GM23338 (cell line): ENCODE results near the gene NHS. TPM values are rescaled to one million over a fixed set of nuclear protein-coding genes. Genes with fewer than 3 reads are reported as not detected.

Source experiments
- ATAC-seq: fragments of 200-7000 bp; cut with Tn5 transposase; 3 replicates; pipeline ENCODE4 v1.9.1; 2020
- DNase-seq: peaks from one replicate; pipeline ENCODE4 v3.0.0-alpha.2; 2015; ENCODE audit warnings: low spot score
- H2AFZ ChIP-seq: fragments of 200-600 bp; sonication (generic); 2 replicates; pipeline ENCODE4 v1.8.0; 2016; ENCODE audit warnings: antibody characterized with exemption, mild to moderate bottlenecking, moderate library complexity
- H3F3A ChIP-seq: fragments of 200-600 bp; sonication (generic); replicated peaks from 2 replicates; pipeline ENCODE4 v1.8.0; 2017; ENCODE audit warnings: antibody characterized with exemption, mixed run types, low read depth
- H3K27ac ChIP-seq: fragments of 200-600 bp; sonication (generic); 2 replicates; pipeline ENCODE4 v1.6.1; 2016; ENCODE audit warnings: low read depth
- H3K27me3 ChIP-seq: fragments of 200-600 bp; sonication (generic); 2 replicates; pipeline ENCODE4 v1.8.0; 2016; ENCODE audit warnings: mild to moderate bottlenecking, mixed run types, moderate library complexity; ENCODE audit not compliant: insufficient read depth
- H3K36me3 ChIP-seq: fragments of 200-600 bp; sonication (generic); 2 replicates; pipeline ENCODE4 v1.8.0; 2016; ENCODE audit warnings: mild to moderate bottlenecking; ENCODE audit not compliant: insufficient read depth
- H3K4me1 ChIP-seq: fragments of 200-600 bp; sonication (generic); 2 replicates; pipeline ENCODE4 v1.8.0; 2016; ENCODE audit warnings: mild to moderate bottlenecking, moderate library complexity; ENCODE audit not compliant: insufficient read depth
- H3K4me2 ChIP-seq: fragments of 200-600 bp; sonication (generic); 2 replicates; pipeline ENCODE4 v1.7.1; 2017; ENCODE audit warnings: mixed run types
- H3K4me3 ChIP-seq: fragments of 200-600 bp; sonication (generic); 2 replicates; pipeline ENCODE4 v1.6.1; 2016; ENCODE audit warnings: mixed run types
- H3K79me2 ChIP-seq: fragments of 200-600 bp; sonication (generic); replicated peaks from 2 replicates; pipeline ENCODE4 v1.8.0; 2017; ENCODE audit warnings: mild to moderate bottlenecking; ENCODE audit not compliant: insufficient read depth
- H3K9me2 ChIP-seq: fragments of 200-600 bp; sonication (generic); 2 replicates; pipeline ENCODE4 v1.8.0; 2017; ENCODE audit not compliant: insufficient read depth
- H4K20me1 ChIP-seq: fragments of 200-600 bp; sonication (generic); replicated peaks from 2 replicates; pipeline ENCODE4 v1.8.0; 2017; ENCODE audit warnings: mild to moderate bottlenecking; ENCODE audit not compliant: insufficient read depth
- H3K27ac Mint-ChIP-seq: 2 replicates; pipeline ENCODE4 v1.8.0; 2020; ENCODE audit warnings: inconsistent platforms, mild to moderate bottlenecking, moderate library complexity, mixed read lengths
- H3K27me3 Mint-ChIP-seq: 3 replicates; pipeline ENCODE4 v1.8.0; 2022; ENCODE audit warnings: low read depth, mild to moderate bottlenecking, moderate library complexity, mixed read lengths, inconsistent platforms; ENCODE audit not compliant: insufficient read depth, poor library complexity
- H3K36me3 Mint-ChIP-seq: 3 replicates; pipeline ENCODE4 v1.8.0; 2021; ENCODE audit warnings: low read depth, mild to moderate bottlenecking, inconsistent platforms, moderate library complexity, mixed read lengths
- H3K4me1 Mint-ChIP-seq: 3 replicates; pipeline ENCODE4 v1.8.0; 2020; ENCODE audit warnings: mild to moderate bottlenecking, inconsistent platforms, mixed read lengths
- H3K4me3 Mint-ChIP-seq: 3 replicates; pipeline ENCODE4 v1.8.0; 2021; ENCODE audit warnings: moderate library complexity, mild to moderate bottlenecking, inconsistent platforms, mixed read lengths
- H3K9me3 Mint-ChIP-seq: 3 replicates; pipeline ENCODE4 v1.8.0; 2020; ENCODE audit warnings: moderate library complexity, mild to moderate bottlenecking, inconsistent platforms, mixed read lengths
- CREB1 ChIP-seq: fragments of 250-450 bp; sonication (Bioruptor Pico); IDR thresholded peaks from 2 replicates; pipeline ENCODE4 v1.5.0; 2020; ENCODE audit warnings: low read depth, mild to moderate bottlenecking, moderate library complexity
- EZH2 ChIP-seq: fragments of 200-600 bp; sonication (generic); IDR thresholded peaks from one replicate; pipeline ENCODE4 v1.8.0; 2017; ENCODE audit warnings: antibody characterized with exemption, mild to moderate bottlenecking, low read depth; ENCODE audit not compliant: unreplicated experiment
- EZH2phosphoT487 ChIP-seq: fragments of 200-600 bp; sonication (generic); IDR thresholded peaks from one replicate; pipeline ENCODE4 v1.8.1; 2018; ENCODE audit warnings: antibody characterized with exemption; ENCODE audit not compliant: unreplicated experiment
- JUNB ChIP-seq: IDR thresholded peaks from one replicate; pipeline ENCODE4 v1.6.1; 2016; ENCODE audit warnings: antibody characterized with exemption; ENCODE audit not compliant: unreplicated experiment
- NANOG ChIP-seq: IDR thresholded peaks from 2 replicates; pipeline ENCODE4 v1.6.1; 2016; ENCODE audit warnings: antibody characterized with exemption, borderline replicate concordance
- POLR2AphosphoS5 ChIP-seq: IDR thresholded peaks from 2 replicates; pipeline ENCODE4 v1.6.1; 2016; ENCODE audit warnings: antibody characterized with exemption, low read depth
- STAT1 ChIP-seq: IDR thresholded peaks from one replicate; pipeline ENCODE4 v1.6.1; 2016; ENCODE audit warnings: antibody characterized with exemption; ENCODE audit not compliant: unreplicated experiment
- ZNF114 ChIP-seq: fragments of 250-450 bp; sonication (Bioruptor Pico); IDR thresholded peaks from 2 replicates; pipeline ENCODE4 v1.5.0; 2020; ENCODE audit warnings: mild to moderate bottlenecking, moderate library complexity
- ZNF331 ChIP-seq: fragments of 250-450 bp; sonication (Bioruptor Pico); IDR thresholded peaks from 2 replicates; pipeline ENCODE4 v1.5.0; 2020; ENCODE audit warnings: low read depth, mild to moderate bottlenecking, moderate library complexity
- polyA plus RNA-seq: library from polyadenylated mRNA; unstranded; fragments of >200 nt; fragmentation: Nextera tagmentation; extraction: Ambion mirVana; gene quantifications from 2 replicates; pipeline ENCODE4 v1.2.1, GENCODE V29; 2016
- total RNA-seq: library from RNA; depleted of rRNA; stranded (reverse); fragments of >200 nt; shearing (Covaris generic); gene quantifications from 2 replicates; pipeline ENCODE4 v1.2.3, GENCODE V29; 2014
- TF ChIP-seq, protein P1 (sequence below): IDR thresholded peaks from one replicate; pipeline ENCODE4 v1.6.1; 2018; ENCODE audit warnings: antibody characterized with exemption; ENCODE audit not compliant: unreplicated experiment
- TF ChIP-seq, protein P2 (sequence below): IDR thresholded peaks from 2 replicates; pipeline ENCODE4 v1.6.1; 2016; ENCODE audit warnings: antibody characterized with exemption
- TF ChIP-seq, protein P3 (sequence below), 2 experiments: fragments of 200-600 bp in 1 of 2; sonication (generic) in 1 of 2; conservative IDR thresholded peaks; 2 replicates each; pipeline versions ENCODE4 v1.5.1 to v1.6.1; 2016 to 2017; ENCODE audit warnings: antibody characterized with exemption in 2 of 2, low read depth in 2 of 2, mild to moderate bottlenecking in 2 of 2, moderate library complexity in 1 of 2

NHS gene
- total and polyA plus RNA-seq, 2 experiments from 2014 or later: 1.8 to 8.2 TPM

DNA sequence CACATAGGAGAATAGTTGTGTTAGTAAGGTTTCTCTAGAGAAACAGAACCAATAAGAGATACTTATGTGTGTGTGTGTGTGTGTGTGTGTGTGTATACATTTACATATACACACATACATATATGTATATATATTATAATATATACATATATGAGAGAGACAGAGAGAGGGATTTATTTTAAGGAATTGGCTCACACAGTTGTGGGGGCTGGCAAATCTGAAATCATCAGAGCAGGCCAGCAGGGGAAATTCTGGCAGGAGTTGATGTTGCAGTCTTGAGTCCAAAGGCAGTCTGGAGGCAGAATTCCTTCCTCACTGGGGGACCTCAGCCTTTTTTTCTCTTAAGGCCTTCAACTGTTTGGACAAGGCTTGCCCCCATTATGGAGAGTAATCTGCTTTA lies 38.6 kb upstream of the NHS start (continued):
- TF ChIP-seq, protein P1, sequence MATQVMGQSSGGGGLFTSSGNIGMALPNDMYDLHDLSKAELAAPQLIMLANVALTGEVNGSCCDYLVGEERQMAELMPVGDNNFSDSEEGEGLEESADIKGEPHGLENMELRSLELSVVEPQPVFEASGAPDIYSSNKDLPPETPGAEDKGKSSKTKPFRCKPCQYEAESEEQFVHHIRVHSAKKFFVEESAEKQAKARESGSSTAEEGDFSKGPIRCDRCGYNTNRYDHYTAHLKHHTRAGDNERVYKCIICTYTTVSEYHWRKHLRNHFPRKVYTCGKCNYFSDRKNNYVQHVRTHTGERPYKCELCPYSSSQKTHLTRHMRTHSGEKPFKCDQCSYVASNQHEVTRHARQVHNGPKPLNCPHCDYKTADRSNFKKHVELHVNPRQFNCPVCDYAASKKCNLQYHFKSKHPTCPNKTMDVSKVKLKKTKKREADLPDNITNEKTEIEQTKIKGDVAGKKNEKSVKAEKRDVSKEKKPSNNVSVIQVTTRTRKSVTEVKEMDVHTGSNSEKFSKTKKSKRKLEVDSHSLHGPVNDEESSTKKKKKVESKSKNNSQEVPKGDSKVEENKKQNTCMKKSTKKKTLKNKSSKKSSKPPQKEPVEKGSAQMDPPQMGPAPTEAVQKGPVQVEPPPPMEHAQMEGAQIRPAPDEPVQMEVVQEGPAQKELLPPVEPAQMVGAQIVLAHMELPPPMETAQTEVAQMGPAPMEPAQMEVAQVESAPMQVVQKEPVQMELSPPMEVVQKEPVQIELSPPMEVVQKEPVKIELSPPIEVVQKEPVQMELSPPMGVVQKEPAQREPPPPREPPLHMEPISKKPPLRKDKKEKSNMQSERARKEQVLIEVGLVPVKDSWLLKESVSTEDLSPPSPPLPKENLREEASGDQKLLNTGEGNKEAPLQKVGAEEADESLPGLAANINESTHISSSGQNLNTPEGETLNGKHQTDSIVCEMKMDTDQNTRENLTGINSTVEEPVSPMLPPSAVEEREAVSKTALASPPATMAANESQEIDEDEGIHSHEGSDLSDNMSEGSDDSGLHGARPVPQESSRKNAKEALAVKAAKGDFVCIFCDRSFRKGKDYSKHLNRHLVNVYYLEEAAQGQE: no peak
- no peak for TF ChIP-seq JUNB
- TF ChIP-seq STAT1: no peak
- TF ChIP-seq ZNF331 (CRISPR knock-in tag): no peak
- no peak for TF ChIP-seq NANOG
- TF ChIP-seq EZH2: no peak
- no peak for TF ChIP-seq CREB1 (CRISPR knock-in tag)
- no peak for TF ChIP-seq EZH2phosphoT487
- TF ChIP-seq, protein P2, sequence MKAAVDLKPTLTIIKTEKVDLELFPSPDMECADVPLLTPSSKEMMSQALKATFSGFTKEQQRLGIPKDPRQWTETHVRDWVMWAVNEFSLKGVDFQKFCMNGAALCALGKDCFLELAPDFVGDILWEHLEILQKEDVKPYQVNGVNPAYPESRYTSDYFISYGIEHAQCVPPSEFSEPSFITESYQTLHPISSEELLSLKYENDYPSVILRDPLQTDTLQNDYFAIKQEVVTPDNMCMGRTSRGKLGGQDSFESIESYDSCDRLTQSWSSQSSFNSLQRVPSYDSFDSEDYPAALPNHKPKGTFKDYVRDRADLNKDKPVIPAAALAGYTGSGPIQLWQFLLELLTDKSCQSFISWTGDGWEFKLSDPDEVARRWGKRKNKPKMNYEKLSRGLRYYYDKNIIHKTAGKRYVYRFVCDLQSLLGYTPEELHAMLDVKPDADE: no peak
- TF ChIP-seq ZNF114: no peak
- TF ChIP-seq POLR2AphosphoS5: no peak

DNA sequence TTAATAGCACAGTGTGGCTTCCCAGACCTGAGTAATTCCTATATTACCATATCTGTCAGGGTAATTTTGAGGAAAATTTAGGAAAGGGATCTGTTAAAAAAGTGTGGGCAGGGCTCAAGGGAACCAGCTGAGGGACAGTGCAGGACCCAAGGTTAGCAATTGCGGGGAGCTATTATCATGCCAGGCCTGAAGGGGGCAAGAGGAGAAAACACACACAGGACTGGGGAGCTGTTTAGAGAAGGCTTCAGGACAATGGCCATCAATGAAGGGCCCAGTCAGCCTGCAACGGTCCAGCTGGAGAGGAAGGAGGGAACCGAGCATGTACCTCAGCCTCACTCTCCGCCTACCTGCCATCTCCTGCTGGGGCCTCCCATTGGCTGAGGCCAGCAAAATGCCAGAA lies 19.0 kb upstream of the NHS start:
- Histone ChIP-seq H3K79me2 (no peaks in the 10 kb centered on the region), H3K9me2 (no peaks in the 10 kb centered on the region), H3F3A (no peaks in the 10 kb centered on the region), H3K4me2 (no peak overlapping the region), H3K36me3 (no peaks in the 10 kb centered on the region), H3K4me3 (no peak overlapping the region), H2AFZ (no peak overlapping the region), H3K27ac (no peak overlapping the region), H3K27me3 (no peaks in the 10 kb centered on the region), H3K4me1 (no peaks in the 10 kb centered on the region), H4K20me1 (no peaks in the 10 kb centered on the region)
- Mint-ChIP-seq H3K27ac (no peak overlapping the region), H3K27me3 (peaks cover 3% of the 10 kb centered on the region), H3K9me3 (no peaks in the 10 kb centered on the region; the same call in 2 of the 3 replicates), H3K4me1 (no peaks in the 10 kb centered on the region), H3K4me3 (no peak overlapping the region), H3K36me3 (no peaks in the 10 kb centered on the region)
- ATAC-seq (peak; percentile 62; the same call in 2 of the 3 replicates), DNase-seq (peak; percentile 24)
- TF ChIP-seq EZH2: no peak
- TF ChIP-seq ZNF114: no peak
- no peak for TF ChIP-seq STAT1
- TF ChIP-seq, protein P3, sequence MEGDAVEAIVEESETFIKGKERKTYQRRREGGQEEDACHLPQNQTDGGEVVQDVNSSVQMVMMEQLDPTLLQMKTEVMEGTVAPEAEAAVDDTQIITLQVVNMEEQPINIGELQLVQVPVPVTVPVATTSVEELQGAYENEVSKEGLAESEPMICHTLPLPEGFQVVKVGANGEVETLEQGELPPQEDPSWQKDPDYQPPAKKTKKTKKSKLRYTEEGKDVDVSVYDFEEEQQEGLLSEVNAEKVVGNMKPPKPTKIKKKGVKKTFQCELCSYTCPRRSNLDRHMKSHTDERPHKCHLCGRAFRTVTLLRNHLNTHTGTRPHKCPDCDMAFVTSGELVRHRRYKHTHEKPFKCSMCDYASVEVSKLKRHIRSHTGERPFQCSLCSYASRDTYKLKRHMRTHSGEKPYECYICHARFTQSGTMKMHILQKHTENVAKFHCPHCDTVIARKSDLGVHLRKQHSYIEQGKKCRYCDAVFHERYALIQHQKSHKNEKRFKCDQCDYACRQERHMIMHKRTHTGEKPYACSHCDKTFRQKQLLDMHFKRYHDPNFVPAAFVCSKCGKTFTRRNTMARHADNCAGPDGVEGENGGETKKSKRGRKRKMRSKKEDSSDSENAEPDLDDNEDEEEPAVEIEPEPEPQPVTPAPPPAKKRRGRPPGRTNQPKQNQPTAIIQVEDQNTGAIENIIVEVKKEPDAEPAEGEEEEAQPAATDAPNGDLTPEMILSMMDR (conservative IDR thresholded peaks at IDR 0.05; ENCODE audit: low read depth in 2 of 2): peak in 1 of 2 experiments; percentile 18; a peak in 2 of 4 replicates
